ENCODE results near the gene FREM2.

FREM2 gene

GRCh38 chr13:38905861-38906260 is 219.0 kb downstream of the FREM2 start:
- DNase-seq = no peak

- DNase-seq = no peak
Observed at GRCh38 chr13:38908574-38908973, 221.7 kb downstream of the FREM2 start.

- DNase-seq = peak; percentile 47
Observed at GRCh38 chr13:38914070-38914469, 227.2 kb downstream of the FREM2 start.

GRCh38 chr13:38921081-38921480 is 234.2 kb downstream of the FREM2 start:
- no peak for DNase-seq

- DNase-seq = no peak
Observed at GRCh38 chr13:38922170-38922569, 235.3 kb downstream of the FREM2 start.

- DNase-seq = no peak
Observed at GRCh38 chr13:38933786-38934185, 246.9 kb downstream of the FREM2 start.

All from COR-L47 (cell line).